Kidney (tissue), 14 donors: ENCODE results near the gene OLFM3. TPM values are rescaled to one million over a fixed set of nuclear protein-coding genes. Genes with fewer than 3 reads are reported as not detected.

ENCODE experiments used
- DNase-seq, 5 donors: peaks; one replicate each; pipeline ENCODE4 v3.0.0-alpha.2; 2013 to 2020
- FAIRE-seq: peaks from 2 replicates; lab custom pipeline; 2012; peaks lifted over from hg19 to GRCh38; lab: Jason Lieb, UNC
- H3K27ac ChIP-seq, 2 donors: one replicate each; pipeline ENCODE4 v1.7.0; 2013; ENCODE audit warnings: low read depth in 2 of 2, low read length in 2 of 2, inconsistent platforms in 1 of 2
- H3K27me3 ChIP-seq: one replicate; pipeline ENCODE4 v1.7.1; 2013; ENCODE audit warnings: low read length, inconsistent platforms; ENCODE audit not compliant: control insufficient read depth, insufficient read depth
- H3K36me3 ChIP-seq, 3 donors: one replicate each; pipeline versions ENCODE4 v1.7.0 to v1.7.1; 2013; ENCODE audit warnings: low read length in 3 of 3, control low read depth in 1 of 3, inconsistent platforms in 1 of 3; ENCODE audit not compliant: insufficient read depth in 3 of 3, control insufficient read depth in 2 of 3
- H3K4me1 ChIP-seq, 3 donors: one replicate each; pipeline versions ENCODE4 v1.7.0 to v1.7.1; 2013; ENCODE audit warnings: low read length in 3 of 3, inconsistent platforms in 1 of 3, low read depth in 1 of 3; ENCODE audit not compliant: control insufficient read depth in 2 of 3, insufficient read depth in 2 of 3
- H3K4me3 ChIP-seq, 3 donors: one replicate each; pipeline versions ENCODE4 v1.7.0 to v1.8.1; 2013; ENCODE audit warnings: low read length in 3 of 3, control low read depth in 1 of 3, inconsistent platforms in 1 of 3
- H3K9ac ChIP-seq, 3 donors: one replicate each; pipeline versions ENCODE4 v1.7.0 to v1.7.1; 2013; ENCODE audit warnings: low read length in 3 of 3, control low read depth in 1 of 3, inconsistent platforms in 1 of 3
- H3K9me3 ChIP-seq, 3 donors: one replicate each; pipeline versions ENCODE4 v1.7.0 to v1.7.1; 2013; ENCODE audit warnings: low read length in 3 of 3, control low read depth in 1 of 3, inconsistent platforms in 1 of 3; ENCODE audit not compliant: control insufficient read depth in 2 of 3, insufficient read depth in 1 of 3
- intact Hi-C: fragments of 100-400 bp; cut with DNase I; formaldehyde crosslinking; loops from one replicate; pipeline ENCODE4 v1.11.1; 2022
- polyA plus RNA-seq: library from polyadenylated mRNA; stranded (reverse); fragments of 350-450 nt; fragmentation: Illumina TruSeq; extraction: RNeasy Lipid Tissue Mini Kit (QIAGEN cat#74804); gene quantifications from one replicate; pipeline ENCODE4 v1.2.3, GENCODE V29; 2014; ENCODE audit warnings: low read depth, low replicate concordance; ENCODE audit not compliant: insufficient read depth
- total RNA-seq: library from RNA; stranded (reverse); fragmentation: NEBNext Ultra II Directional; extraction: Animal tissue kit (Norgen Biotek cat#: 25700); gene quantifications from one replicate; pipeline ENCODE4 v1.2.1, GENCODE V29; 2021
- TF ChIP-seq, protein P1 (sequence below): IDR thresholded peaks from 3 replicates; pipeline ENCODE4 v1.5.1; 2012; ENCODE audit warnings: mild to moderate bottlenecking, moderate library complexity, borderline replicate concordance; ENCODE audit not compliant: insufficient read depth; ENCODE audit errors: extremely low read depth
- donor health status: control.
- donor health status: control.
- donor health status: control.
- donor health status: control.
- donor health status: control.
- donor health status: DM: yes; HTN: yes; CAD: no.
- donor health status: Normal renal cell carcinoma (clear cell type).

Gene OLFM3
- total and polyA plus RNA-seq, 2 donors from 2014 or later, result 0.41 TPM; not detected in 1

- DNase-seq, result no peak
- TF ChIP-seq, protein P1, sequence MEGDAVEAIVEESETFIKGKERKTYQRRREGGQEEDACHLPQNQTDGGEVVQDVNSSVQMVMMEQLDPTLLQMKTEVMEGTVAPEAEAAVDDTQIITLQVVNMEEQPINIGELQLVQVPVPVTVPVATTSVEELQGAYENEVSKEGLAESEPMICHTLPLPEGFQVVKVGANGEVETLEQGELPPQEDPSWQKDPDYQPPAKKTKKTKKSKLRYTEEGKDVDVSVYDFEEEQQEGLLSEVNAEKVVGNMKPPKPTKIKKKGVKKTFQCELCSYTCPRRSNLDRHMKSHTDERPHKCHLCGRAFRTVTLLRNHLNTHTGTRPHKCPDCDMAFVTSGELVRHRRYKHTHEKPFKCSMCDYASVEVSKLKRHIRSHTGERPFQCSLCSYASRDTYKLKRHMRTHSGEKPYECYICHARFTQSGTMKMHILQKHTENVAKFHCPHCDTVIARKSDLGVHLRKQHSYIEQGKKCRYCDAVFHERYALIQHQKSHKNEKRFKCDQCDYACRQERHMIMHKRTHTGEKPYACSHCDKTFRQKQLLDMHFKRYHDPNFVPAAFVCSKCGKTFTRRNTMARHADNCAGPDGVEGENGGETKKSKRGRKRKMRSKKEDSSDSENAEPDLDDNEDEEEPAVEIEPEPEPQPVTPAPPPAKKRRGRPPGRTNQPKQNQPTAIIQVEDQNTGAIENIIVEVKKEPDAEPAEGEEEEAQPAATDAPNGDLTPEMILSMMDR, result no peak
- Histone ChIP-seq H3K4me3 (no peak overlapping the region), H3K36me3 (no peaks in the 10 kb centered on the region), H3K27me3 (peaks cover 2% of the 10 kb centered on the region), H3K4me1 (no peaks in the 10 kb centered on the region), H3K9ac (no peak overlapping the region), H3K27ac (no peak overlapping the region), H3K9me3 (no peaks in the 10 kb centered on the region)
- FAIRE-seq, result no peak
- intact Hi-C loops, result no loop called here
Measured at GRCh38 chr1:101993710-101994109, 3.0 kb downstream of the OLFM3 start.

- no peak for DNase-seq
- intact Hi-C loops, result no loop called here
- H3K27ac ChIP-seq, result no peak overlapping the region
- TF ChIP-seq, protein P1, result no peak
- H3K36me3 ChIP-seq, result no peaks in the 10 kb centered on the region
- H3K4me3 ChIP-seq, result no peak overlapping the region
- FAIRE-seq, result no peak
- no peak overlapping the region for H3K9ac ChIP-seq
- no peaks in the 10 kb centered on the region for H3K4me1 ChIP-seq
- peaks cover 2% of the 10 kb centered on the region for H3K27me3 ChIP-seq
- H3K9me3 ChIP-seq, result no peaks in the 10 kb centered on the region
Measured at GRCh38 chr1:101992821-101993575, 3.7 kb downstream of the OLFM3 start.

GRCh38 chr1:101980974-101981373, 15.8 kb downstream of the OLFM3 start:
- H3K4me1 ChIP-seq, result no peaks in the 10 kb centered on the region
- H3K9me3 ChIP-seq, result no peaks in the 10 kb centered on the region
- TF ChIP-seq, protein P1, result no peak
- no peaks in the 10 kb centered on the region for H3K36me3 ChIP-seq
- no peak overlapping the region for H3K27ac ChIP-seq
- H3K9ac ChIP-seq, result no peak overlapping the region
- no peak for FAIRE-seq
- no peaks in the 10 kb centered on the region for H3K27me3 ChIP-seq
- peak in 4 of 5 donors; percentile 42 to 87 (median 68) for DNase-seq
- H3K4me3 ChIP-seq, result no peak overlapping the region
- intact Hi-C loops, result no loop called here
